ENCODE data around the gene RAB36.

Gene RAB36

DNA sequence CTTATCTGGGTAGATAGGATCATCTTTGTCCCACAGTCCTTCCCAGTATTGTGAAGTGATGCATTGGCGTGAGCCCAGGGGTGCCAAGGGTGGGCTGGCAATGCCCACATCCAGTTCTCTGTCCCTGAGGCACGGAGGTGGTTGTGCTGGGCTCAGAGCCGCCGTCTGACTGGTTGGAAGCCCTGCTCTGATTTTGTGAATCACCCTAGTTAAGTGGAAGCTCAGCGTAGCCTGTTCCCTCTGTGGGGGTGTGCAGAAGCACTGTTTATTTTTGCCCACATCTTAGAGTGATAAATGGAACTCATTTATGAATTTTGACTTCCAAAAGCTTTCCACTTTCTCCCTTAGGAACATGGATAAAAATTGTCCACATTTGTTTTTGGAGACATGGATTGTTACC is 48.6 kb downstream of the RAB36 start:
- TF ChIP-seq, protein P1, sequence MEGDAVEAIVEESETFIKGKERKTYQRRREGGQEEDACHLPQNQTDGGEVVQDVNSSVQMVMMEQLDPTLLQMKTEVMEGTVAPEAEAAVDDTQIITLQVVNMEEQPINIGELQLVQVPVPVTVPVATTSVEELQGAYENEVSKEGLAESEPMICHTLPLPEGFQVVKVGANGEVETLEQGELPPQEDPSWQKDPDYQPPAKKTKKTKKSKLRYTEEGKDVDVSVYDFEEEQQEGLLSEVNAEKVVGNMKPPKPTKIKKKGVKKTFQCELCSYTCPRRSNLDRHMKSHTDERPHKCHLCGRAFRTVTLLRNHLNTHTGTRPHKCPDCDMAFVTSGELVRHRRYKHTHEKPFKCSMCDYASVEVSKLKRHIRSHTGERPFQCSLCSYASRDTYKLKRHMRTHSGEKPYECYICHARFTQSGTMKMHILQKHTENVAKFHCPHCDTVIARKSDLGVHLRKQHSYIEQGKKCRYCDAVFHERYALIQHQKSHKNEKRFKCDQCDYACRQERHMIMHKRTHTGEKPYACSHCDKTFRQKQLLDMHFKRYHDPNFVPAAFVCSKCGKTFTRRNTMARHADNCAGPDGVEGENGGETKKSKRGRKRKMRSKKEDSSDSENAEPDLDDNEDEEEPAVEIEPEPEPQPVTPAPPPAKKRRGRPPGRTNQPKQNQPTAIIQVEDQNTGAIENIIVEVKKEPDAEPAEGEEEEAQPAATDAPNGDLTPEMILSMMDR (IDR thresholded peaks at IDR 0.05; ENCODE audit: low read depth, low read length), result no peak
- DNase-seq, result no peak
- Histone ChIP-seq H3K9me3 (no peaks in the 10 kb centered on the region), H3K4me1 (no peaks in the 10 kb centered on the region), H3K4me3 (ENCODE audit: low read depth, low read length) (no peak overlapping the region), H3K27me3 (no peaks in the 10 kb centered on the region), H3K36me3 (no peaks in the 10 kb centered on the region)

DNA sequence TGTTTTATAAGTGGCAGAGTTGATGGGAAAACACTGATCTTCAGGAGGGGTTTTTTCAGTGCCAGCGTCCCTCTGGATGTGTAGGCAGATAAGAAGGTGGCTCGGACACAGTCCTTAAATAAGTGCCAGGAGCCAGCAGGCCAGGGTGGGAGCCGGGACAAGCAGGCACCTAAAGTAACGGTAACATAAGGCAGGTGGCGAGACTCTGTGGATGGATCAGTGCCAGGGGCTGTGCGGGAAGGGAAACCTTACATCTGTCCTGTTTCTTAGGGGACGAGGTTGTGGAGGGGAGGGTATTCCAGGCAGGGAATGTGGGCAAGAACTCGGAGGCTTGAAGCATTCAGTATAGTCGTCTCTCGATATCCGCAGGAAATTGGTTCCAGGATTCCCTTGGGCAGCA is 50.9 kb downstream of the RAB36 start:
- no peaks in the 10 kb centered on the region for H3K9me3 ChIP-seq
- DNase-seq, result no peak
- H3K27me3 ChIP-seq, result no peaks in the 10 kb centered on the region
- no peak overlapping the region for H3K4me3 ChIP-seq (ENCODE audit: low read depth, low read length)
- TF ChIP-seq, protein P1 (IDR thresholded peaks at IDR 0.05; ENCODE audit: low read depth, low read length), result no peak
- H3K36me3 ChIP-seq, result peaks cover 2% of the 10 kb centered on the region; the same call in 1 of the 2 replicates
- no peaks in the 10 kb centered on the region for H3K4me1 ChIP-seq

DNA sequence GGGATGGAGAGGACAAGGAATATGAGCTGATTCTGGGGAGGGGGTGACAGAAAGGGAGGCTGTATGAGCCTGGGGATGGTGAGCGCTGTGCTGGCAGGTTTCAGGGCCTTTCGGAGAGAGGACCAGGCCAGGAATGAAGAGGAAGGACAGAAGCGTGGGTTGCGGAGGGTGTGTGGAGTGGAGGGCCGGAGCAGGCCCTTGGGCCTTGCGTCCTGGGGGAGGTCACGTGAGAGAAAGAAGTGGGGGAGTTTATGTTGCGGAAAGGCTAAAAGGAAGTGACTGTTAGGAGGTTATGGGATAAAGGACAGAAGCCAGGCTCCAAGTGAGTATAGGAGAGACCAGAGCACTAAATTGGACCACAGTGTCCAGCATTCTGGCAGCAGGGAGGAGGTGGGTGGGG is 52.6 kb downstream of the RAB36 start:
- H3K4me3 ChIP-seq (ENCODE audit: low read depth, low read length), result no peak overlapping the region
- no peaks in the 10 kb centered on the region for H3K9me3 ChIP-seq
- peaks cover 2% of the 10 kb centered on the region; the same call in 1 of the 2 replicates for H3K36me3 ChIP-seq
- H3K4me1 ChIP-seq, result no peaks in the 10 kb centered on the region
- TF ChIP-seq, protein P1 (IDR thresholded peaks at IDR 0.05; ENCODE audit: low read depth, low read length), result no peak
- DNase-seq, result no peak
- no peaks in the 10 kb centered on the region for H3K27me3 ChIP-seq

DNA sequence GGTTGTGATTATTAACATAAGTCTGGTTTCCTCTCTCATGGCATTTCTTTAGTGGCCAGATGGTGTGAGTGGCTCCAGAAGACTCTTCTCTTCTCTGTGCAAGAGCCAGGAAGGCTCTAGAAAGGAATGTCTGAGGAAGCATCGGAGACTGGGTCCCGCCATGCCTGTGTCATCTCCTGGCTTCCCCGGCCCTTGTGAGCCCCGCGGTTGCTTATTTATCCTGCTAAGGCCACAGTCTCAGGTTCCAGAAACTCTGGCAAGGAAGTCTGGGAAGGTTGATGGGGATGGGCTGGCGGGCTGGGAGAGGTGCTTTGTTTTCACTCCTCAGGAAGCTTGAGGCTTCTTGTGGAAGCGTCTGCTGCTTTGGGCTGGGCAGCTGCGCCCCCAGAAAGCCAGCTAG is 53.9 kb downstream of the RAB36 start:
- TF ChIP-seq, protein P1 (IDR thresholded peaks at IDR 0.05; ENCODE audit: low read depth, low read length), result no peak
- DNase-seq, result no peak
- H3K9me3 ChIP-seq, result no peaks in the 10 kb centered on the region
- no peaks in the 10 kb centered on the region for H3K27me3 ChIP-seq
- peaks cover 2% of the 10 kb centered on the region; the same call in 1 of the 2 replicates for H3K36me3 ChIP-seq
- no peak overlapping the region for H3K4me3 ChIP-seq (ENCODE audit: low read depth, low read length)
- H3K4me1 ChIP-seq, result no peaks in the 10 kb centered on the region

DNA sequence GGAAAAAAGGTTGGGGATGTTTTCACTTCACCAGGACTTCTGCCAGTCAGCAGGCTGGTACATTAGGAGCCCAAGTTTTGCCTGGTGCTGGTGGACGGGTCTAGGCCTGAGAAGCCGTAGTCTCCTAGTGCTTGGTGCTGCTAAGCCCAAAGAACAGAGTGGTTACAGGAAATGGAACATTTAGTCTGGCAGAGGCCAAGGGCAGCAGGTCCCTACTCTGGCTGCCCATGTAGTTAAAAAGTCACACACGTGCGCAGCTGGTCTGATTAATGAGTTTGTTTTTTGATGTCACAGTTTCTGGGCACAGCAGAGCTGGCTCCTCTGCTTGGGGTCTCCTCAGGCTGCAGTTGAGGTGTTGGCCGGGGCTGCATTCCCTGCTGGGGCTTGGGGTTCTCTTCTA is 55.6 kb downstream of the RAB36 start:
- peaks cover 2% of the 10 kb centered on the region; the same call in 1 of the 2 replicates for H3K36me3 ChIP-seq
- no peaks in the 10 kb centered on the region for H3K27me3 ChIP-seq
- no peak overlapping the region for H3K4me3 ChIP-seq (ENCODE audit: low read depth, low read length)
- TF ChIP-seq, protein P1 (IDR thresholded peaks at IDR 0.05; ENCODE audit: low read depth, low read length), result no peak
- no peaks in the 10 kb centered on the region for H3K4me1 ChIP-seq
- no peak for DNase-seq
- H3K9me3 ChIP-seq, result no peaks in the 10 kb centered on the region

DNA sequence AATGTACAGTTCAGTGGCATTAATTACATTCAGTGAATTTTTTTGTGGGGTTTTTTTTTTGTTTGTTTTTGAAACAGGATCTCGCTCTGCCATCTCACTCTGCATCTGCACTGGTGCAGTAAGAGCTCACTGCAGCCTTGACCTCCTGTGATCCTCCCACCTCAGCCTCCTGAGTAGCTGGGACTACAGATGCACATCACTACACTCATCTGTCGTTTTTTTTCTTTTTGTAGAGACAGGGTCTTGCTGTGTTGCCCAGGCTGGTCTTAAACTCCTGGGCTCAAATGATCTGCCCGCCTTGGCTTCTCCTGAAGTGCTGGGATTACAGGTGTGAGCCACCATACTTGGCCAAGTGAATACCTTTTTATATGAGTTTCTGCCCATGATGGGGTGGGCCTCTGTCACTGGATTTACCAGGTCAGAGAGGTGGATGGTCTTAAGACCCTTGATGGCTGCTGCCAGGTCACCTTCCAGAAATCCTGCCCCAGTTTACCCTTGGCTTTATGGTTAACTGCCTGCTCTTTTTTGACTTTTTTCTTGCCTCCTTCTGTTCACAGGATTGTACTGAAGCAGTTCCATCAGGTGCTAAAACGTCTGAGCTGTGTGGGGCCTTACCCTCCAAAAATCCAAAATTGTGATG is 57.7 kb downstream of the RAB36 start:
- no peak for DNase-seq
- Histone ChIP-seq H3K36me3 (peaks cover 5% of the 10 kb centered on the region; the same call in 1 of the 2 replicates), H3K4me1 (no peaks in the 10 kb centered on the region), H3K4me3 (ENCODE audit: low read depth, low read length) (no peak overlapping the region), H3K27me3 (no peaks in the 10 kb centered on the region), H3K9me3 (no peaks in the 10 kb centered on the region)
- TF ChIP-seq, protein P1 (IDR thresholded peaks at IDR 0.05; ENCODE audit: low read depth, low read length), result no peak
